ENCODE data around the gene UROC1. TPM values are rescaled to one million over a fixed set of nuclear protein-coding genes. Genes with fewer than 3 reads are reported as not detected.

The UROC1 gene
- total and polyA plus RNA-seq, 2 of the 13 experiments (the other 11 are each of a cell fraction or from before 2014, with no cell fraction given): 0.71 to 1.3 TPM

DNA sequence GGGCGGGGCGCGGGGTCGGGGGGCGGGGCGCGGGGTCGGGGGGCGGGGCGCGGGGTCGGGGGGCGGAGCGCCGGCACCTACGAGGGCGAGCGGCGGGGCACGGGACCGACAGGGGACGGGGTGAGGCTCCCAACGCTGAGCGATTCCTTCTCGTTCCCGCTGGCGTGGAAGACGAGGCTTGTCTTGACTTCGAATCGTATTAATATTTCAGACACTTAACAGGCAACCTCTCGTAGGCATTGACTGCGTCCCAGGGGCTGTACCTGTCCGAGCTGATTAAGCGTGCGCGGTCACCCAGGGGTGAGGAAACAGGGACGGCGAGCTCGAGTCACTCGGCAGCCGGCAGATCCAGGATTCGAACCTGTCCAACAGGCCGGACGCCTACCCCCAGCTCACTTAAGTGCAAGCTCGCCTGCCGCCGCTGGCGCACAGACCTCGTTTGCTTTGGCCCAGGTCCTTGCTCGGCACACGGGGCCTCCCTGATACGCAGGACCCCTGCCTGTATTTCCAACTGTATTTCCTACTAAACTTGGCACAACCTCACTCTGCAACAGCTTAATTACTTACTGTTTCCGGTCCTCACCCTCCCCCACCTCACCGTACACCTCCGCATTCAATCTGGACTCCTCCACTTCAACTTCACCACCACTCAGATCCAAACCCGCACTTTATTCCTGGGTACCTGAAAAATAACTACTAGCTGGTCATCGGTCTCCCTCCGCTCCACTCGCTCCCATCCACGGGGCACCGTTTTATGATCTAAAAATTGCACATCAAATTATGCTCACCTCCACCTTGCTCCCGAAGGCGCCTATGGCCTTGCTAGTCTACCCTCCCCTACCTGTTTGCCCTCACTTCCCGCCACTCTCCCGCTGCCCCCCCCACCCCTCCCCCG lies 41.2 kb downstream of the UROC1 start (continued):
- TF ChIP-seq HMGXB4 (CRISPR knock-in tag; IDR thresholded peaks at IDR 0.05; ENCODE audit: borderline replicate concordance in 1 of 2, low read depth in 1 of 2) (peak in 1 of 2 experiments; percentile 43; a peak in 1 of 4 replicates), NRL (CRISPR knock-in tag; IDR thresholded peaks at IDR 0.05; ENCODE audit: borderline replicate concordance) (0 out of 2 replicates have a peak, but pooled peaks have one; percentile 66), SNRNP70 (IDR thresholded peaks at IDR 0.05; ENCODE audit: low read depth, low read length) (no peak), ZFP36L1 (CRISPR knock-in tag; IDR thresholded peaks at IDR 0.05) (no peak), ATF7-NPFF (CRISPR knock-in tag; IDR thresholded peaks at IDR 0.05; ENCODE audit: low read depth) (no peak), DR1 (CRISPR knock-in tag; IDR thresholded peaks at IDR 0.05) (0 out of 2 replicates have a peak, but pooled peaks have one; percentile 1), ZNF720 (CRISPR knock-in tag; IDR thresholded peaks at IDR 0.05) (no peak), ZFP36L2 (CRISPR knock-in tag; IDR thresholded peaks at IDR 0.05) (no peak), JUN (CRISPR knock-in tag; IDR thresholded peaks at IDR 0.05) (no peak), MED1 (CRISPR knock-in tag; IDR thresholded peaks at IDR 0.05) (peak; percentile 21; the same call in 1 of the 2 replicates), YEATS4 (CRISPR knock-in tag; IDR thresholded peaks at IDR 0.05; ENCODE audit: borderline replicate concordance) (no peak; the same call in 1 of the 2 replicates), ZNF142 (CRISPR knock-in tag; IDR thresholded peaks at IDR 0.05) (0 out of 2 replicates have a peak, but pooled peaks have one; percentile 1), ZKSCAN1 (IDR thresholded peaks at IDR 0.05; ENCODE audit: low read length) (no peak), ZMAT3 (CRISPR knock-in tag; conservative IDR thresholded peaks at IDR 0.05) (0 out of 2 replicates have a peak, but pooled peaks have one; percentile 16), SMAD1 (CRISPR knock-in tag; IDR thresholded peaks at IDR 0.05; ENCODE audit: borderline replicate concordance, low read depth) (no peak), ZNF747 (CRISPR knock-in tag; IDR thresholded peaks at IDR 0.05; ENCODE audit: borderline replicate concordance) (0 out of 2 replicates have a peak, but pooled peaks have one; percentile 37), TFAP4 (IDR thresholded peaks at IDR 0.05; ENCODE audit: borderline replicate concordance, low read depth) (no peak), LCORL (IDR thresholded peaks at IDR 0.05) (no peak), LCORL (CRISPR knock-in tag; IDR thresholded peaks at IDR 0.05) (peak; percentile 39; the same call in 1 of the 2 replicates)
